Measurements from ENCODE around the gene RABGAP1L.

RABGAP1L gene

DNA sequence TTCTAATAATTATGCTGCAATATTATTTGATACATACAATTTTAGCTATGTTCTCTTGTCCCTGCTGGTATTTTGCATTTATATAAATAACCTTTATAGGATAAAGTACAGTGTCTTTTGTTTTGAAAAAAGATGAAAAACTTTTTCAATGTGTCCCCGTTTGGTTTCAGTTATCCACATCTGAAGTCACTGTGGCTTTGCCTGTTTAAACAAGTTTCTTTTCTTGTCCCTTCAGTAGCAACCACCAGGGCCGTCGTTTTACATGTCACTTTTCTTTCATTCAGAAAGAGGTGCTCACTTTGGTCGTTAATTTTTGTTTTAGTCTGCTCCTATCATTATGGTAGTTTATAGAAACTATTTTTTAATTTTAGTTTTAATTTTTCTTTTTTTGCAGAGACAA, 41.4 kb downstream of the RABGAP1L start:
- no peak for DNase-seq (ENCODE audit: low read depth)
- H3K4me3 ChIP-seq (ENCODE audit: low read depth, low read length) = no peak overlapping the region
- no peak for TF ChIP-seq CTCF (IDR thresholded peaks at IDR 0.05; ENCODE audit: low read depth, low read length, missing control alignments)

DNA sequence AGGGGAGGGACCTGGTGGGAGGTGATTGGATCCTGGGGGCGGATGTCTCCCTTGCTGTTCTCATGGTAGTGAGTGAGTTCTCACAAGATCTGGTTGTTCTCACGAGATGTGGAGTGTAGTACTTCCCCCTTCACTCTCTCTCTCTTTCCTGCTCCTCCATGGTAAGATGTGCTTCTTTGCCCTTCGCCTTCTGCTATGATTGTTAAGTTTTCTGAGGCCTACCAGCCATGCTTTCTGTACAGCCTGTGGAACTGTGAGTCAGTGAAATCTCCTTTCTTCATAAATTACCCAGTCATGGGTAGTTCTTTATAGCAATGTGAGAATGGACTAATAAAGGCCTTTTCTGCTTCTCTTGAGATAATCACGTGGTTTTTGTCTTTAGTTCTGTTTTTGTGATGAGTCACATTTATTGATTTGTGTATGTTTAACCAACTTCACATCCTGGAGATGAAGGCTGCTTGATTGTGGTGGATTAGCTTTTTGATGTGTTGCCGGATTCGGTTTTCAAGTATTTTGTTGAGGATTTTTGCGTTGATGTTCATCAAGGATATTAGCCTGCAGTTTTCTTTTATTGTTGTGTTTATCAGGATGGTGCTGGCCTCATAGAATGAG, 45.5 kb downstream of the RABGAP1L start:
- no peak for TF ChIP-seq CTCF (IDR thresholded peaks at IDR 0.05; ENCODE audit: low read depth, low read length, missing control alignments)
- peak; percentile 73 for DNase-seq (ENCODE audit: low read depth)
- H3K4me3 ChIP-seq (ENCODE audit: low read depth, low read length) = peak overlapping the region; percentile 52

DNA sequence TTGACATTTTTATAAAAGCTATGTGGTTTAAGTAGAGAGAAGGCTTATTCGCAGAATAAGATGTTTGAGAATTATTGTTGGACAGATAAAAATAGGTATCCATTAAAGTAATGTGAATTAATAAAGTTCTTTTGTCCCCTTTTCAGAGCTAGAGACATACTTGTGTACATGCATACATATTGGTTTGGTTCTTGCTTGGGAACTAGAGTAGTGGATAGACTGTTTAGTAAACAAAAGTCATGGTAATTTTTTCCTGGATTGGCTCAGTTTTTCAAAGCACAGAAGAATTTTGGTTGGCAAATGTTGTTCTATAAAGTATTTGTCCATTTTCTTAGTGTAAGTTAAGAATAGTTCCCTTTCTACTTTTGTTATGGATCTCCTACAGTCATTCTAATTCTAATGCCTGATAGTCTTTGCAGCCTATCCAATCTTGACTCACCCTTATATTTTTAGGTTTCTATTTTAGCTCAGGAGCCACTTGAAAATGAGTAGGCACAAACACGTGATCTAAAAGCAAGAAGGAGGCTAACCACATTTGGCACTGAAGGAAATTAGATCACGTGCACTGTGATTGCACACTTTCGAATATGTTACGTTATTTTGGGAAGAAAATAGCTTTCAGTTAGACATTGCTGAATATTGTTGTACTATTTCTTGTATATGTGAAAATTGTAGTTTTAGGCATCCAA, 47.0 kb downstream of the RABGAP1L start:
- TF ChIP-seq CTCF (IDR thresholded peaks at IDR 0.05; ENCODE audit: low read depth, low read length, missing control alignments) = no peak
- no peak for DNase-seq (ENCODE audit: low read depth)
- H3K4me3 ChIP-seq (ENCODE audit: low read depth, low read length) = no peak overlapping the region

GRCh38 chr1:174209347-174210187, 50.2 kb downstream of the RABGAP1L start:
- no peak for TF ChIP-seq CTCF (IDR thresholded peaks at IDR 0.05; ENCODE audit: low read depth, low read length, missing control alignments)
- DNase-seq (ENCODE audit: low read depth) = peak; percentile 72
- no peak overlapping the region for H3K4me3 ChIP-seq (ENCODE audit: low read depth, low read length)

DNA sequence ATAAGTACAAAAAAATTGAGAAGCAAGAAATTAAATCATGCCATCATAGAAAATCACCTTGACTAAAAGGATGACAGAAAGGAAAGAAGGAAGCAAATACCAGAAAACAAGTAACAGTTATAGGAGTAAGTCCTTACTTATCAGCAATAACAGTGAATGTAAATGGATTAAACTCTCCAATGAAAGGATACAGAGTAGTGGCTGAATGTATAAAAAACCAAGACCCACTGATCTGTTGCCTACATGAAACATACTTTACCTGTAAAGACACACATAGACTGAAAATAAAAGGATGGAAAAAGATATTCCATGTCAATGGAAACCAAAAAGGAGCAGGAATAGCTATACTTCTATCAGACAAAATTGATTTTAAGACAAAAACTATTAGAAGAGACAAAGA, 52.2 kb downstream of the RABGAP1L start:
- no peak for DNase-seq (ENCODE audit: low read depth)
- no peak overlapping the region for H3K4me3 ChIP-seq (ENCODE audit: low read depth, low read length)
- no peak for TF ChIP-seq CTCF (IDR thresholded peaks at IDR 0.05; ENCODE audit: low read depth, low read length, missing control alignments)

GRCh38 chr1:174215766-174216165, 56.4 kb downstream of the RABGAP1L start:
- TF ChIP-seq CTCF (IDR thresholded peaks at IDR 0.05; ENCODE audit: low read depth, low read length, missing control alignments) = no peak
- no peak overlapping the region for H3K4me3 ChIP-seq (ENCODE audit: low read depth, low read length)

More at GRCh38 chr1:174215766-174216165, 56.4 kb downstream of the RABGAP1L start:
- DNase-seq (ENCODE audit: low read depth) = no peak

Data from GM12864 (cell line).